ENCODE measurements around the gene NR1H3. TPM values are rescaled to one million over a fixed set of nuclear protein-coding genes. Genes with fewer than 3 reads are reported as not detected.

The NR1H3 gene
- polyA plus RNA-seq, 3 donors, result 29.5 to 230 (median 119) TPM

DNA sequence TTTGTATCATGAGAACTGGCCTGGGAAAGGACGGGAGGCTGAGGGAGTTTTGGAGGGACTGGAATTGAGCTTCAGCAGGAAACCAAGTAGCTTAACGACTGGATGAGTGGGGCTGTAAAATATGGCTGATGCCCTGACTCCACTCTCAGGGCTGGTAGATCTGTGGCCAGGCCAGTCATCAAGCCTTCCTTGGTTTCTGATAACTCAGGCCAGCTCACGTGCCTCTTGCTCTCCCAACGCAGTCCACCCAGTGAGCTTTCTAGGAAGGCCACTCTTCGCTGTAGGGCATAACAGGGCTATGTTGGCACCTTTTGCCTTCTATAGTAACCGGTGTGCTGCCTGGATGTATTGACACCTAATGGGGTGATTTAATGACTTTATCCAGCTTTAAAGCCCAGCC is 6.3 kb downstream of the NR1H3 start:
- 88 to 90% (median 89%) methylated on average over 6 of the region's 6 CpGs for WGBS, 3 donors
- no peak overlapping the region for H3K27ac ChIP-seq (ENCODE audit: low read depth, low read length)

GRCh38 chr11:47264521-47264920 is 6.7 kb downstream of the NR1H3 start:
- no peak overlapping the region for H3K27ac ChIP-seq (ENCODE audit: low read depth, low read length)
- 76 to 82% (median 81%) methylated on average over 4 of the region's 4 CpGs for WGBS, 3 donors

- H3K27ac ChIP-seq (ENCODE audit: low read depth, low read length), result no peak overlapping the region
- 59 to 81% (median 61%) methylated on average over 6 of the region's 6 CpGs for WGBS, 3 donors
These were observed 10.1 kb downstream of the NR1H3 start for GRCh38 chr11:47267876-47268275.

- no peak overlapping the region for H3K27ac ChIP-seq (ENCODE audit: low read depth, low read length)
- WGBS, 3 donors, result 41 to 63% (median 44%) methylated on average over 13 of the region's 13 CpGs
These were observed 10.7 kb downstream of the NR1H3 start for GRCh38 chr11:47268448-47269001.

DNA sequence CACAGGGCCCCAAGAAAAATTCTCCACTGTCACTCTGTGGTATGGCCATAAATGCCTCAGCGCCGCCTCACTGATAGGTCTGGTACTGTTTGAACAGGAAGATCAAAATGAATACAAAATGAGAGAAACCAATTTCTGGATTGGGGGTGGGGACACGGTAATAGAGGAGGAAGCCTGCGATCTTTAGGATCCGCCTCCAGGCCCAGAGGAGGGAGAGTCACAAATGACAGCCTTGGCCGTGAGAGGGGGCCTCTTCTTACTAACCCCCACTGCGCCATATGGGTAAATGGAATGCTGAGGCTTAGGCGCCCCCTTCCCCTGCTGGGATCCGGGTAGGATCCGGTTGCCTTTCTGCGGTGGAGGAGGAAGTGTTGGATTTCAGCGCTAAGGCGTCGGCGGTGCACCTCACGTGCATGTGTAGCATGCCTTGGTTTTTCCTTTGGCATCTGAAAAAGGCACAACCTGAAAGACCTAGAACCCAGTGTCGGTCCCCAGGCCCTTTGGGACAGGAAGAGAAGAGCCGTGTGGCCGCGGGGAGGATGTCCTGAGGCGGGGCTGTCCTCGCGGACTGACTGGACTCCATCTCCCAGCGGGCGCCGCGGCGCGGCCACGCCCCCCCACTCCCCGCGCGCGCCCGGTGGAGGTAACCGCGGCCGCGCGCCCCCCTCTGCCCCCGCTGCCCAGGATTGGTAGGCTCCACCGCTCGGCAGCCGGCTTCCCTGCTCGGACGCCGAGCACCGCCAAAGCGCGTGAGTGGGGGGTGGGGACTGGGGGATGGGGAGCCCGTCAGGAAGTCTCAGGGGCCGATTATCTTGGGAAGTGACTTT is 11.4 kb downstream of the NR1H3 start:
- WGBS, 3 donors, result 0 to 3% (median 1%) methylated on average over 45 to 52 of the region's 52 CpGs

GRCh38 chr11:47269829-47270305 is 12.1 kb downstream of the NR1H3 start, which contains the start of gene MADD:
Gene MADD, plus strand, starts transcription at chr11:47270133.
- 1% methylated on average over 17 to 57 of the region's 57 CpGs for WGBS, 3 donors
- H3K27ac ChIP-seq (ENCODE audit: low read depth, low read length), result peak within 1 kb of the TSS; percentile 36

More for the DNA sequence above, 11.4 kb downstream of the NR1H3 start:
- peak overlapping the region; percentile 36 for H3K27ac ChIP-seq (ENCODE audit: low read depth, low read length)

GRCh38 chr11:47270331-47271271 is 12.8 kb downstream of the NR1H3 start:
- 1 to 2% (median 2%) methylated on average over 29 to 34 of the region's 34 CpGs for WGBS, 3 donors
- peak overlapping the region; percentile 36 for H3K27ac ChIP-seq (ENCODE audit: low read depth, low read length)

DNA sequence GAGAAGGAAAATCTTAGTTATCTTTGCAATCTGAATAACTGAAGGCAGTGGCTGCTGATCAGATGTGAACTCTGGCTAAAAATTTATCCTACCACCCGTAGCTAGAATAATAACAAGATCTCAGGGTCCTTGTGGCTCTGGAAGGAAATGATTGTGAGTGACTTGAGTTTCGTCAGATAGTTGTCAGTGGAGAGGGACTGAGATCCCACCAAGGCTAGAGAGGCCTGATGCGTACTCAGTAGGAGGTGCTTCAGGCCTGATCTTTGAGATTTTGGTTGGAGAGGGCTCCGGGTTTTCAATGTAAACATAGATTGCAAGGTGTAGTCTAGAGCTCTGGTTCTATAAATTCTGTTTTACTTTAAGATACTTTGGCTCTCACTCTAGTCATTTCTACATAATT is 13.5 kb downstream of the NR1H3 start:
- 38 to 45% (median 42%) methylated on average over 4 of the region's 4 CpGs for WGBS, 3 donors
- no peak overlapping the region for H3K27ac ChIP-seq (ENCODE audit: low read depth, low read length)

DNA sequence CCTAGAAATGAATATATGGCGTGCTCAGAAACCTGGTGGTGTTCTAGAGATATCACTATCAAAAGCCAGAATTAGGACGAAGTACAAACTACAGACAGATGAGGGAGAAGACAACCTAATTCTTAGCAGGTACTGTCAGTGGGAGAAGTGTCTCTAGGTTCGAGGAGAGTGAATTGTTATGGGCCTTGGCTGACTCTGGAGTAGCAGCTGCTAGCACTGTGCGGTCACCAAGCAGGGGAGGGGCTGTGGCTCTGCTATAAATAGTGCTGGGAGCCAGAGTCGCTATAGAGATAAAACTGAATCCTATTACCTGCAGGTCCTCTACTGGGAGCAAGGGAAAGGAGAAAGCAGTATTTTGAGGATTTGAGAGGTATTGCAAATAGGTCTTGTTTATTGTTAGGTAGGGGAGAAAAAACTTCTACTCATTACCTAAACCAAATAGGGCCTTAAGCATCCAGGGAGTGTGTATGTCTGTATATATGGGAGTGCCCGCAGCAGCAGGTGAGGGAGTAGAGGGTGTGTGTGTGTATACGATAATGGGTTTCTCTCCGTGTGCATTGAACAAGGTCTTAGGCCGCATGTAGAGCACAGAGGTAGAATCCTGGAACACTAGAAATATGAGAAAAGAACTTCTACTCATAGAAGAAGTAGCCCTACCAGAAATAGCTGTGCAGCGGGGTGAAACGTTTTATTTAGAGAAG is 14.3 kb downstream of the NR1H3 start:
- H3K27ac ChIP-seq (ENCODE audit: low read depth, low read length), result no peak overlapping the region
- 45 to 71% (median 64%) methylated on average over 11 of the region's 11 CpGs for WGBS, 3 donors

- WGBS, 3 donors, result 0% methylated on average over 1 of the region's 1 CpG
- H3K27ac ChIP-seq (ENCODE audit: low read depth, low read length), result no peak overlapping the region
These were observed 14.9 kb downstream of the NR1H3 start for GRCh38 chr11:47272706-47273105.

DNA sequence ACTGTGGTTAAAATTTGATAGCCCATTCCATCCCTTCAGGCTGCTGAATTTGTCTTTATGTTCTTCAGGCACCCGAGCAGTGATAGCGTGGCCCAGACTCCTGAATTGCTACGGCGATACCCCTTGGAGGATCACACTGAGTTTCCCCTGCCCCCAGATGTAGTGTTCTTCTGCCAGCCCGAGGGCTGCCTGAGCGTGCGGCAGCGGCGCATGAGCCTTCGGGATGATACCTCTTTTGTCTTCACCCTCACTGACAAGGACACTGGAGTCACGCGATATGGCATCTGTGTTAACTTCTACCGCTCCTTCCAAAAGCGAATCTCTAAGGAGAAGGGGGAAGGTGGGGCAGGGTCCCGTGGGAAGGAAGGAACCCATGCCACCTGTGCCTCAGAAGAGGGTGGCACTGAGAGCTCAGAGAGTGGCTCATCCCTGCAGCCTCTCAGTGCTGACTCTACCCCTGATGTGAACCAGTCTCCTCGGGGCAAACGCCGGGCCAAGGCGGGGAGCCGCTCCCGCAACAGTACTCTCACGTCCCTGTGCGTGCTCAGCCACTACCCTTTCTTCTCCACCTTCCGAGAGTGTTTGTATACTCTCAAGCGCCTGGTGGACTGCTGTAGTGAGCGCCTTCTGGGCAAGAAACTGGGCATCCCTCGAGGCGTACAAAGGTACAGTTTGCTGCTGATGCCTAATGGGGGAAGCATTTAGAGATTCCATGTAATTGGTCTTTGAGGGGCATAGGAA is 16.9 kb downstream of the NR1H3 start:
- WGBS, 3 donors, result 94 to 97% (median 95%) methylated on average over 26 to 28 of the region's 28 CpGs

DNA sequence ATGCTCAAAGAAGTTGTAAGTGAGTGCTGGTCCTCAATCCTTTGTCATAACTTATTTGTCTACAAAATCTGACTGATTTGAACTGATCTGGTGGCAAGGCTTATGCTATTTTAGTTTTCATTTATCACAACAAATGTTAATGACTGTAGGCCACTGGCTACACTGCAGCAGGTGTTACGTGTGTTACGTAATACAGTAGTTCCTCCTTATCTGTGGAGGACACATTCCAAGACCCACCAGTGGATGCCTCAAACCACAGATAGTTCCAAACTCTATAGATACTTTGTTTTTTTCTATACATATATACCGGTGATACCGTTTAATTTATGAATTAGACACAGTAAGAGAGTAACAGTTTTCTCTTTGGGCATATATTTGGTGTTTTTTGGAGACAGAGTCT is 19.1 kb downstream of the NR1H3 start:
- no peak overlapping the region for H3K27ac ChIP-seq (ENCODE audit: low read depth, low read length)
- WGBS, 3 donors, result 69 to 91% (median 83%) methylated on average over 4 of the region's 4 CpGs

More for the DNA sequence above, 16.9 kb downstream of the NR1H3 start:
- no peak overlapping the region for H3K27ac ChIP-seq (ENCODE audit: low read depth, low read length)

GRCh38 chr11:47278058-47278457 is 20.3 kb downstream of the NR1H3 start:
- H3K27ac ChIP-seq (ENCODE audit: low read depth, low read length), result no peak overlapping the region
- WGBS, 3 donors, result 76 to 79% (median 78%) methylated on average over 3 of the region's 3 CpGs

DNA sequence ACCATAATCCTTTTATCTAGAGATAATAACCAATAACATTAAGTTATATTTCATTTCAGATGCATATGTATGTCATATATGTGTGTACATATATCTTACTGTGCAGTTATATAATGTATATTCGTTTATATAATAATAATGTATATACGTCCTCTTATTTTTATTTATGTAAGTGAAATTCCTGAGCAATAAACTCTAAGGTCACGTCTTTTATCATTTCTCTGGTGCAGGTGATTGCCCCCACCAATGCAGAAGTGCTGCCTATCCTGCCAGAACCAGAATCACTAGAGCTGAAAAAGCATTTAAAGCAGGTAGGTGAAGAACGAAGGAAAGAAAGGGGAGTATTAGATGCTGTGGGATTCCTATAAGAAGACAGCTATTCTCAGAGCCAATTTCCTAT is 21.0 kb downstream of the NR1H3 start:
- 90 to 94% (median 92%) methylated on average over 4 of the region's 4 CpGs for WGBS, 3 donors
- H3K27ac ChIP-seq (ENCODE audit: low read depth, low read length), result no peak overlapping the region

GRCh38 chr11:47280099-47280498 is 22.3 kb downstream of the NR1H3 start:
- no peak overlapping the region for H3K27ac ChIP-seq (ENCODE audit: low read depth, low read length)

- WGBS, 3 donors, result 76 to 81% (median 79%) methylated on average over 5 of the region's 5 CpGs
- H3K27ac ChIP-seq (ENCODE audit: low read depth, low read length), result no peak overlapping the region
These were observed 23.1 kb downstream of the NR1H3 start for GRCh38 chr11:47280860-47281259.

GRCh38 chr11:47282462-47282861 is 24.7 kb downstream of the NR1H3 start:
- H3K27ac ChIP-seq (ENCODE audit: low read depth, low read length), result no peak overlapping the region

DNA sequence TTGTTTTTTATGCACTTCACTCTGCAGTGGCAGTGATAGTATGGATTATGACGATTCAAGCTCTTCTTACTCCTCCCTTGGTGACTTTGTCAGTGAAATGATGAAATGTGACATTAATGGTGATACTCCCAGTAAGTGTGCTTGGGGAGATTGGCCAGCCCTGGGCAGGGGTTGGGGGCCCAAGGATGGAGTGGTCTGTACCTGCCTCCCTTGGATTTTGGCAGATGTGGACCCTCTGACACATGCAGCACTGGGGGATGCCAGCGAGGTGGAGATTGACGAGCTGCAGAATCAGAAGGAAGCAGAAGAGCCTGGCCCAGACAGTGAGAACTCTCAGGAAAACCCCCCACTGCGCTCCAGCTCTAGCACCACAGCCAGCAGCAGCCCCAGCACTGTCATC is 26.4 kb downstream of the NR1H3 start:
- 90 to 96% (median 93%) methylated on average over 4 of the region's 4 CpGs for WGBS, 3 donors
- H3K27ac ChIP-seq (ENCODE audit: low read depth, low read length), result no peak overlapping the region

More at GRCh38 chr11:47282462-47282861, 24.7 kb downstream of the NR1H3 start:
- 92 to 94% (median 93%) methylated on average over 7 of the region's 7 CpGs for WGBS, 3 donors
